ENCODE data around the gene KRT76.
"Not testable (repeated sequence)": the region's sequence is repeated elsewhere in the genome, so short reads cannot be mapped to it uniquely, and the experiment has no call there.

Gene KRT76

DNA sequence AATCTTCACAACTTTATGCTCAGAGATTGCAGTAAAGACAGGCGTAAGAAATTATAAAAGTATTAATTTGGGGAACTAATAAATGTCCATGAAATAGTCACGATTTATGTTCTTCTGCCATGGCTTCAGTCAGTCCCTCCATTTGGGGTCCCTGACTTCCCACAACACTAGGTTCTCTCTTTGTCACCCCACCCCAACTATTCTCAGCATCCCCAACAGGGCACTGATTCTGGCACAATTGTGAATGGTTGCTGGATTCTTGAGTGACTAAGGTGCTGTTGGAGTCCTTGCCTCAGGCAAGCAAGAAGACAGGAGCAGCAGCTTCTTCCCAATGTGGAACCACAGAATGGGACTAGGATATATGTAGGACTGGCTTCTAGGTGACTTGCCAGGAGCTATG, 15.3 kb downstream of the KRT76 start:
- H3K18ac ChIP-seq (ENCODE audit: low read length), result no peak overlapping the region
- H2BK120ac ChIP-seq (ENCODE audit: low read depth, low read length), result no peak overlapping the region
- no peak overlapping the region for H3K9ac ChIP-seq (ENCODE audit: low read depth, low read length, poor library complexity)
- no peak overlapping the region for H3K27ac ChIP-seq (replicated peaks; ENCODE audit: low read length)
- WGBS, 2 donors (ENCODE audit: extremely low coverage in 2 of 2, insufficient read length in 2 of 2, insufficient replicate concordance in 1 of 2), result no CpG with 5 or more reads among the region's 2 CpGs
- no peak overlapping the region for H2BK5ac ChIP-seq (ENCODE audit: low read length)
- H4K91ac ChIP-seq (ENCODE audit: low read depth, low read length, poor library complexity), result no peak overlapping the region
- H4K8ac ChIP-seq (ENCODE audit: low read depth, low read length), result no peak overlapping the region
- no peaks in the 10 kb centered on the region for H3K27me3 ChIP-seq (ENCODE audit: control insufficient read depth in 3 of 3, insufficient read depth in 3 of 3, low read depth in 1 of 3, low read length in 3 of 3)
- no peaks in the 10 kb centered on the region for H3K36me3 ChIP-seq (replicated peaks in 1 of 2; ENCODE audit: control insufficient read depth in 2 of 2, insufficient read depth in 2 of 2, low read length in 2 of 2)
- no peak overlapping the region for H2BK12ac ChIP-seq (ENCODE audit: low read length)
- peaks cover 0 to 7% of the 10 kb centered on the region in 2 donors for H3K9me3 ChIP-seq (replicated peaks in 1 of 2; ENCODE audit: control insufficient read depth in 2 of 2, insufficient read depth in 1 of 2, low read depth in 1 of 2, low read length in 2 of 2)
- no peak overlapping the region for H3K4me3 ChIP-seq (ENCODE audit: low read length in 2 of 2)
- H3K4me2 ChIP-seq (ENCODE audit: insufficient read depth, low read length, poor library complexity, severe bottlenecking), result no peak overlapping the region
- H3K4me1 ChIP-seq (ENCODE audit: control insufficient read depth in 2 of 2, insufficient read depth in 1 of 2, low read depth in 1 of 2, low read length in 2 of 2), result no peaks in the 10 kb centered on the region
- no peak overlapping the region for H3K4ac ChIP-seq (ENCODE audit: low read length)
- no peak overlapping the region for H2BK15ac ChIP-seq (ENCODE audit: low read length)
- no peaks in the 10 kb centered on the region for H3K79me1 ChIP-seq (ENCODE audit: low read depth, low read length)
- no peak for DNase-seq (ENCODE audit: low spot score)
- no peak overlapping the region for H2AK5ac ChIP-seq (ENCODE audit: low read depth, low read length)
- H3K23ac ChIP-seq (ENCODE audit: low read depth, low read length, poor library complexity), result no peak overlapping the region
- H3K14ac ChIP-seq (ENCODE audit: low read length), result no peak overlapping the region
- H2AFZ ChIP-seq (ENCODE audit: low read length), result no peak overlapping the region

DNA sequence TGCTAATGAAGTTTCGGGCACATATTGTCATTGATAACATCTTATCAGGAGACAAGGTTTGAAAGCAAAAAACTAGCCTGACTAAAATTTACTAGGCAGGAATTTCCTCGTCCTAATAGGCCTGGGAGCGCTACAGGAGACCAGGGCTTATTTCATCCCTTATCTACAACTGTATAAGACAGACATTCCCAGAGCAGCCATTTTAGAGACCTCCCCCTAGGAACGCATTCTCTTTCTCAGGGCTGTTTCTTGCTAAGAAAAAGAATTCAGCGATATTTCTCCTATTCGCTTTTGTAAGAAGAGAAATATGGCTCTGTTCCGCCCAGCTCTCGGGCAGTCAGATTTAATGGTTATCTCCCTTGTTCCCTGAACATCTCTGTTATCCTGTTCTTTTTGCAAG, 15.9 kb downstream of the KRT76 start:
- not testable (repeated sequence) for H2BK5ac ChIP-seq (ENCODE audit: low read length); H3K9ac ChIP-seq (ENCODE audit: low read depth, low read length, poor library complexity); H3K4me2 ChIP-seq (ENCODE audit: insufficient read depth, low read length, poor library complexity, severe bottlenecking); H2AFZ ChIP-seq (ENCODE audit: low read length); H2AK5ac ChIP-seq (ENCODE audit: low read depth, low read length); H3K18ac ChIP-seq (ENCODE audit: low read length); H3K9me3 ChIP-seq (replicated peaks in 1 of 2; ENCODE audit: control insufficient read depth in 2 of 2, insufficient read depth in 1 of 2, low read depth in 1 of 2, low read length in 2 of 2); H2BK12ac ChIP-seq (ENCODE audit: low read length); H3K27me3 ChIP-seq (ENCODE audit: control insufficient read depth in 3 of 3, insufficient read depth in 3 of 3, low read depth in 1 of 3, low read length in 3 of 3); H3K4me3 ChIP-seq (ENCODE audit: low read length in 2 of 2); H3K36me3 ChIP-seq (replicated peaks in 1 of 2; ENCODE audit: control insufficient read depth in 2 of 2, insufficient read depth in 2 of 2, low read length in 2 of 2); H2BK120ac ChIP-seq (ENCODE audit: low read depth, low read length); H3K27ac ChIP-seq (replicated peaks; ENCODE audit: low read length); H2BK15ac ChIP-seq (ENCODE audit: low read length); H3K23ac ChIP-seq (ENCODE audit: low read depth, low read length, poor library complexity); H3K4ac ChIP-seq (ENCODE audit: low read length); H3K4me1 ChIP-seq (ENCODE audit: control insufficient read depth in 2 of 2, insufficient read depth in 1 of 2, low read depth in 1 of 2, low read length in 2 of 2); DNase-seq (ENCODE audit: low spot score); H4K91ac ChIP-seq (ENCODE audit: low read depth, low read length, poor library complexity); H4K8ac ChIP-seq (ENCODE audit: low read depth, low read length); H3K14ac ChIP-seq (ENCODE audit: low read length); H3K79me1 ChIP-seq (ENCODE audit: low read depth, low read length)
- WGBS, 2 donors (ENCODE audit: extremely low coverage in 2 of 2, insufficient read length in 2 of 2, insufficient replicate concordance in 1 of 2), result no CpG with 5 or more reads among the region's 8 CpGs

DNA sequence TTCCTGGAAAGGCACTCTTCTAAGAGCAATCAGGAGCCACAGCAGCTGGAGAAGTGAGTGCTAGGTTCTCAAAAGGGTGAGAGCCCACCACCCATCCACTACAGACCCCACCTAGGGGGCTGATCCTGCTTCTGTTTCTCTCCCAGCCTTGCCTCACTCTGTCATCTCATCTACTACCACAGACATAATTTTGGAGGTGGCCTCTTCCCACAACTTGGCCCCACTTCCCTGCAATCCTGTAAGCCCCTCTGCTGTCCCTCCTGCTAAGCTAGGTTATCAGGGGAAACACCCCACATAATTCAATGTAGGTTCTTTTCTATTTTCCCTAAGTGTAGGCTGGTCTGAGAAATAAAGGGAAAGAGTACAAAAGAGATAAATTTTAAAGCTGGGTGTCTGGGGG, 16.5 kb downstream of the KRT76 start:
- peaks cover 0 to 7% of the 10 kb centered on the region in 2 donors for H3K9me3 ChIP-seq (replicated peaks in 1 of 2; ENCODE audit: control insufficient read depth in 2 of 2, insufficient read depth in 1 of 2, low read depth in 1 of 2, low read length in 2 of 2)
- no peak overlapping the region for H2BK12ac ChIP-seq (ENCODE audit: low read length)
- DNase-seq (ENCODE audit: low spot score), result no peak
- no peaks in the 10 kb centered on the region for H3K79me1 ChIP-seq (ENCODE audit: low read depth, low read length)
- H3K36me3 ChIP-seq (replicated peaks in 1 of 2; ENCODE audit: control insufficient read depth in 2 of 2, insufficient read depth in 2 of 2, low read length in 2 of 2), result no peaks in the 10 kb centered on the region
- no peak overlapping the region for H2AFZ ChIP-seq (ENCODE audit: low read length)
- H3K23ac ChIP-seq (ENCODE audit: low read depth, low read length, poor library complexity), result no peak overlapping the region
- H4K8ac ChIP-seq (ENCODE audit: low read depth, low read length), result no peak overlapping the region
- no peaks in the 10 kb centered on the region for H3K4me1 ChIP-seq (ENCODE audit: control insufficient read depth in 2 of 2, insufficient read depth in 1 of 2, low read depth in 1 of 2, low read length in 2 of 2)
- H3K27ac ChIP-seq (replicated peaks; ENCODE audit: low read length), result no peak overlapping the region
- H2BK15ac ChIP-seq (ENCODE audit: low read length), result no peak overlapping the region
- no peak overlapping the region for H3K4me3 ChIP-seq (ENCODE audit: low read length in 2 of 2)
- no peak overlapping the region for H2BK120ac ChIP-seq (ENCODE audit: low read depth, low read length)
- no peak overlapping the region for H2BK5ac ChIP-seq (ENCODE audit: low read length)
- no peak overlapping the region for H3K14ac ChIP-seq (ENCODE audit: low read length)
- no peak overlapping the region for H3K9ac ChIP-seq (ENCODE audit: low read depth, low read length, poor library complexity)
- H4K91ac ChIP-seq (ENCODE audit: low read depth, low read length, poor library complexity), result no peak overlapping the region
- no peak overlapping the region for H3K4ac ChIP-seq (ENCODE audit: low read length)
- no peak overlapping the region for H3K18ac ChIP-seq (ENCODE audit: low read length)
- H3K27me3 ChIP-seq (ENCODE audit: control insufficient read depth in 3 of 3, insufficient read depth in 3 of 3, low read depth in 1 of 3, low read length in 3 of 3), result no peaks in the 10 kb centered on the region
- H2AK5ac ChIP-seq (ENCODE audit: low read depth, low read length), result no peak overlapping the region
- H3K4me2 ChIP-seq (ENCODE audit: insufficient read depth, low read length, poor library complexity, severe bottlenecking), result no peak overlapping the region

DNA sequence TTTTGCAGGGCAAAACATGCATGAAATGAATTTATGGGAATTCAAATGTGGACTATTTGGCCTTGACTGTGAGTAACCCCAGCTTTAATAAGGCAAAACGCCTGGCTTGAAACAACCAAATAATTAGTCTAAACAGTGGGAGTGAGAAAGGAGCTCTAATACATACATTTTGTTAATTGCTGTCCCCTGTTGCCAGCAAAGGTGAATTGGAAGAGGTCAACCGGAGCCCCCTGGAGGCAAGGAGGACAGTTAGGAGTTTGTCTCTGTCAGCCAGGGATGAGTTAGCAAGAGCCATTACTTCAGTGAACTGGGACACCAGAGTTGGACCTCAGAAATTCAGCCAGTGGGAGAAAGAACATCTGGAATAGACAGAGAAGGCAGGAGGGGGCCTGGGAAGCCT, 17.4 kb downstream of the KRT76 start:
- H2BK5ac ChIP-seq (ENCODE audit: low read length), result no peak overlapping the region
- H2AFZ ChIP-seq (ENCODE audit: low read length), result no peak overlapping the region
- H2BK120ac ChIP-seq (ENCODE audit: low read depth, low read length), result no peak overlapping the region
- no peak overlapping the region for H3K23ac ChIP-seq (ENCODE audit: low read depth, low read length, poor library complexity)
- H4K8ac ChIP-seq (ENCODE audit: low read depth, low read length), result no peak overlapping the region
- no peak overlapping the region for H2BK15ac ChIP-seq (ENCODE audit: low read length)
- H3K36me3 ChIP-seq (replicated peaks in 1 of 2; ENCODE audit: control insufficient read depth in 2 of 2, insufficient read depth in 2 of 2, low read length in 2 of 2), result no peaks in the 10 kb centered on the region
- no peak overlapping the region for H3K4me3 ChIP-seq (ENCODE audit: low read length in 2 of 2)
- no peak overlapping the region for H3K27ac ChIP-seq (replicated peaks; ENCODE audit: low read length)
- no peak overlapping the region for H3K4me2 ChIP-seq (ENCODE audit: insufficient read depth, low read length, poor library complexity, severe bottlenecking)
- H3K27me3 ChIP-seq (ENCODE audit: control insufficient read depth in 3 of 3, insufficient read depth in 3 of 3, low read depth in 1 of 3, low read length in 3 of 3), result no peaks in the 10 kb centered on the region
- H3K4ac ChIP-seq (ENCODE audit: low read length), result no peak overlapping the region
- H3K9ac ChIP-seq (ENCODE audit: low read depth, low read length, poor library complexity), result no peak overlapping the region
- no peak overlapping the region for H3K18ac ChIP-seq (ENCODE audit: low read length)
- peaks cover 0 to 7% of the 10 kb centered on the region in 2 donors for H3K9me3 ChIP-seq (replicated peaks in 1 of 2; ENCODE audit: control insufficient read depth in 2 of 2, insufficient read depth in 1 of 2, low read depth in 1 of 2, low read length in 2 of 2)
- no peak for DNase-seq (ENCODE audit: low spot score)
- no peak overlapping the region for H2AK5ac ChIP-seq (ENCODE audit: low read depth, low read length)
- H3K79me1 ChIP-seq (ENCODE audit: low read depth, low read length), result no peaks in the 10 kb centered on the region
- H3K14ac ChIP-seq (ENCODE audit: low read length), result no peak overlapping the region
- no peaks in the 10 kb centered on the region for H3K4me1 ChIP-seq (ENCODE audit: control insufficient read depth in 2 of 2, insufficient read depth in 1 of 2, low read depth in 1 of 2, low read length in 2 of 2)
- WGBS, 2 donors (ENCODE audit: extremely low coverage in 2 of 2, insufficient read length in 2 of 2, insufficient replicate concordance in 1 of 2), result no CpG with 5 or more reads among the region's 2 CpGs
- no peak overlapping the region for H2BK12ac ChIP-seq (ENCODE audit: low read length)
- H4K91ac ChIP-seq (ENCODE audit: low read depth, low read length, poor library complexity), result no peak overlapping the region

Data from neuronal stem cell (in vitro differentiated cells).